A673 (cell line): Measurements from ENCODE around the gene SLC17A7. TPM values are rescaled to one million over a fixed set of nuclear protein-coding genes. Genes with fewer than 3 reads are reported as not detected.

ENCODE experiments used
- Bru-seq: library from RNA; stranded (reverse); fragments of 400-500 nt; gene quantifications from one replicate; lab custom pipeline; 2021; lab: Mats Ljungman, UMichigan
- BruChase-seq, 2 experiments: library from RNA; stranded (reverse); fragments of 400-500 nt; gene quantifications; one replicate each; lab custom pipeline; 2021; lab: Mats Ljungman, UMichigan
- BruUV-seq: library from RNA; stranded (reverse); fragments of 400-500 nt; replicated peaks from 2 replicates; lab custom pipeline; 2021; lab: Mats Ljungman, UMichigan
- CTCF ChIA-PET: fragments of 300-600 bp; sonication (Branson Sonifier 250); formaldehyde crosslinking; loops from one replicate; lab custom pipeline; 2022; ENCODE audit warnings: antibody characterized with exemption; lab: Charles Lee
- POLR2A ChIA-PET: fragments of 300-600 bp; sonication (Branson Sonifier 250); formaldehyde crosslinking; loops from one replicate; lab custom pipeline; 2022; ENCODE audit warnings: antibody characterized with exemption; ENCODE audit not compliant: low non-redundant PET; lab: Charles Lee
- DNase-seq: peaks from one replicate; pipeline ENCODE4 v3.0.0-alpha.2; 2015; ENCODE audit warnings: low spot score
- H3K27ac ChIP-seq: fragments of 200-600 bp; sonication (generic); 2 replicates; pipeline ENCODE4 v1.5.1; 2016; ENCODE audit warnings: mixed run types, low read depth, mild to moderate bottlenecking, mixed read lengths, antibody characterized with exemption, low read length; ENCODE audit not compliant: poor library complexity, severe bottlenecking
- H3K27me3 ChIP-seq: fragments of 200-600 bp; sonication (generic); replicated peaks from 2 replicates; pipeline ENCODE4 v1.6.1; 2017; ENCODE audit warnings: mixed run types, low read depth, mild to moderate bottlenecking, mixed read lengths, antibody characterized with exemption, low read length; ENCODE audit not compliant: insufficient read depth, poor library complexity
- H3K36me3 ChIP-seq: fragments of 200-600 bp; sonication (generic); 2 replicates; pipeline ENCODE4 v1.6.1; 2016; ENCODE audit warnings: mixed run types, mild to moderate bottlenecking, mixed read lengths, antibody characterized with exemption, low read length; ENCODE audit not compliant: insufficient read depth, poor library complexity, severe bottlenecking
- H3K4me1 ChIP-seq: fragments of 200-600 bp; sonication (generic); 2 replicates; pipeline ENCODE4 v1.6.1; 2017; ENCODE audit warnings: mixed run types, mild to moderate bottlenecking, mixed read lengths, antibody characterized with exemption, low read length; ENCODE audit not compliant: insufficient read depth, poor library complexity, severe bottlenecking
- H3K4me3 ChIP-seq: fragments of 200-600 bp; sonication (generic); 2 replicates; pipeline ENCODE4 v1.5.1; 2016; ENCODE audit warnings: low read depth, mixed run types, mild to moderate bottlenecking, mixed read lengths, low read length; ENCODE audit not compliant: poor library complexity, severe bottlenecking
- H3K9me3 ChIP-seq: fragments of 200-600 bp; sonication (generic); 2 replicates; pipeline ENCODE4 v1.6.1; 2016; ENCODE audit warnings: mixed run types, low read depth, mild to moderate bottlenecking, mixed read lengths, antibody characterized with exemption, low read length; ENCODE audit not compliant: poor library complexity, severe bottlenecking
- EZH2 ChIP-seq: fragments of 200-600 bp; sonication (generic); IDR thresholded peaks from 2 replicates; pipeline ENCODE4 v1.6.1; 2017; ENCODE audit warnings: borderline replicate concordance, low read depth, mild to moderate bottlenecking, mixed read lengths, antibody characterized with exemption, low read length; ENCODE audit not compliant: poor library complexity, severe bottlenecking
- intact Hi-C: fragments of 100-400 bp; cut with micrococcal nuclease; formaldehyde crosslinking; loops from one replicate; pipeline ENCODE4 v1.10.0; 2022; ENCODE audit not compliant: unreplicated experiment
- long read RNA-seq: library from polyadenylated mRNA; stranded (forward); transcript quantifications from one replicate; pipeline ENCODE4 v2.0.0, GENCODE V29; 2022
- total RNA-seq: library from RNA; stranded (reverse); gene quantifications from 2 replicates; pipeline ENCODE4 v1.2.3, GENCODE V29; 2021
- TF ChIP-seq, protein P1 (sequence below): fragments of 300-800, 200-600 bp; sonication (generic); conservative IDR thresholded peaks from 2 replicates; pipeline ENCODE4 v1.5.1; 2017; ENCODE audit warnings: low read depth, mild to moderate bottlenecking, antibody characterized with exemption, low read length, moderate library complexity, mixed read lengths

SLC17A7 gene
- total RNA-seq: 1.7 and 1.8 TPM in 2 replicates
- percentile 24 among the genes with signal in this experiment for Bru-seq, nascent RNA
- BruChase-seq, experiment 1, labeled RNA remaining after a 2-hour chase: percentile 34 among the genes with signal in this experiment
- percentile 42 among the genes with signal in this experiment for BruChase-seq, experiment 2, labeled RNA remaining after a 6-hour chase
- long read RNA-seq: 0 reads

DNA sequence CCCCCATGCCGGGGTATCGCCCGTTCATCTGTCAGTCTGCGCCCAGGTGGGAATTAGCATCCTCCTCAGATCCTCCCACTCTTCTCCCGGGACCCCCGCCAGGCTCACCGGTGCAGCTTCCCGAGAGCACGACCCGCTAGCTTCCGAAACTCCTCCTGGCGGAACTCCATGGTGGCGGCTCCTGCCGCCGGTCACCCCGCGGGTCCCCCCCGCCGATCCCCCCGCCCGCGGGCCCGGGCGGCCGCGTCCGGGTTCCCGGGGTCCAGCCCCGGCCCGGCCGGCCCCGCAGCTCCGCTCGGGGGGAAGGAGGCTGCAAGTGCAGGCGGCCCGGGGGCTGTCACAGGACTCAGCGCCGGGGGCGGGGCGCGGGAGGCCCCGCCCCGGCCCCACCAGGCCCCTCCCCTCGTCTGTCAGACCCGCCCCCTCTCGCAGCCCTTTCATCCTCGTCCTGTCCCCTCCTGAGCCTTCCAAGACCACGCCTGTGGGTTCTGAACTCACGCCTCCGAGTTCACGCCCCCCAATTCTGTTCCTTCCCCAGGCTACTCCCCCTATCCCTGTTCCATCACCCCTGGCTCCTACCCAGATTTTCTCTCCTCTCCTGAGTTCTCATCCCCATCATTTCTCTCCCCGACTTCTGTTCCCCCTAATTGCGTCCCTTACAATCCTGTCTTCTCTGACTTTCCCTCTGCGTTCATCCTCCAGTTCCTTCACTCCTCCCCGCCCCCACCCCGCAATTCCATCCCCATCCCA, at the start of gene SLC17A7:
Gene SLC17A7, minus strand, starts transcription at position 318 of the 750 bp plus-strand sequence. Its CDS starts 148 bp downstream, at position 170.
- H3K9me3 ChIP-seq: no peaks in the 10 kb centered on the region
- H3K27ac ChIP-seq: no peak within 1 kb of the TSS
- DNase-seq: peak; percentile 71
- no peak for TF ChIP-seq EZH2
- TF ChIP-seq, protein P1, sequence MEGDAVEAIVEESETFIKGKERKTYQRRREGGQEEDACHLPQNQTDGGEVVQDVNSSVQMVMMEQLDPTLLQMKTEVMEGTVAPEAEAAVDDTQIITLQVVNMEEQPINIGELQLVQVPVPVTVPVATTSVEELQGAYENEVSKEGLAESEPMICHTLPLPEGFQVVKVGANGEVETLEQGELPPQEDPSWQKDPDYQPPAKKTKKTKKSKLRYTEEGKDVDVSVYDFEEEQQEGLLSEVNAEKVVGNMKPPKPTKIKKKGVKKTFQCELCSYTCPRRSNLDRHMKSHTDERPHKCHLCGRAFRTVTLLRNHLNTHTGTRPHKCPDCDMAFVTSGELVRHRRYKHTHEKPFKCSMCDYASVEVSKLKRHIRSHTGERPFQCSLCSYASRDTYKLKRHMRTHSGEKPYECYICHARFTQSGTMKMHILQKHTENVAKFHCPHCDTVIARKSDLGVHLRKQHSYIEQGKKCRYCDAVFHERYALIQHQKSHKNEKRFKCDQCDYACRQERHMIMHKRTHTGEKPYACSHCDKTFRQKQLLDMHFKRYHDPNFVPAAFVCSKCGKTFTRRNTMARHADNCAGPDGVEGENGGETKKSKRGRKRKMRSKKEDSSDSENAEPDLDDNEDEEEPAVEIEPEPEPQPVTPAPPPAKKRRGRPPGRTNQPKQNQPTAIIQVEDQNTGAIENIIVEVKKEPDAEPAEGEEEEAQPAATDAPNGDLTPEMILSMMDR: no peak
- ChIA-PET POLR2A (no interaction called here), CTCF (interaction anchor here (0.7 to 2.2 kb wide), 2 partner anchors 10 to 50 kb away, joined by 3 to 10 read pairs; no protein-coding TSS in a partner anchor)
- H3K27me3 ChIP-seq: peaks cover 36% of the 10 kb centered on the region
- intact Hi-C loops: loop anchor here (5.0 kb wide), 2 partner anchors 214 to 344 kb away; no protein-coding TSS in a partner anchor
- no peaks in the 10 kb centered on the region for H3K36me3 ChIP-seq
- no TSS peak for BruUV-seq
- H3K4me3 ChIP-seq: peak within 1 kb of the TSS; percentile 68
- H3K4me1 ChIP-seq: peaks cover 12% of the 10 kb centered on the region

DNA sequence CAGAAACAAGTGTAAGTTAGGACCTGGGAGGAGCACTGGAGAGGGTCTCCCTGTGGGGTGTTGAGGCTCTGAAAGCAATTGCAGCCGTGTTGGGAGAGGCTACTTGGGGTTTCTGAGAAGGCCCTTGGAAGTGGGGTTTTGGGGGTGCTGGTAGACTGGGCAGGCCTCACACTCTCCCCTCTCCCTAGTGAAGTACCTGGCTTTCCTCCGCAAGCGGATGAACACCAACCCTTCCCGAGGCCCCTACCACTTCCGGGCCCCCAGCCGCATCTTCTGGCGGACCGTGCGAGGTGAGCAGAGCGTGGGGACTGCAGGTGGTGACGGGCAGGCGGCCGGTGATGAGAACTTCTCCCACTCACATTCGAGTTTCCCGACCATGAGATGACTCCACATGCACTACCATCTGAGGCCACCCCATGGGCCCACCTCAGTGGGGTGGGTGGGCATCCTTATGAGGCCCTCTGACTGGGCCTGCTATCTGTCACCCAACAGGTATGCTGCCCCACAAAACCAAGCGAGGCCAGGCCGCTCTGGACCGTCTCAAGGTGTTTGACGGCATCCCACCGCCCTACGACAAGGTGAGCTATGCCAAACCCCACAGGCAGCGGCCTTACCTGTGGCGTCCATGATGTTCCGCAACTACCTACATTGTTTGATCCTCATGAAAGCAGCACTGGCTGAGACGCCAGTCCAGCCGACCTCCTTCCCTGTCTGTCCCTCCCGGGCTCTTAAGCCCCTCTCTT, 49.1 kb upstream of the SLC17A7 start:
- H3K9me3 ChIP-seq: no peaks in the 10 kb centered on the region
- H3K36me3 ChIP-seq: peaks cover 54% of the 10 kb centered on the region
- H3K4me1 ChIP-seq: peaks cover 16% of the 10 kb centered on the region
- no TSS peak for BruUV-seq
- no peak for DNase-seq
- ChIA-PET POLR2A (no interaction called here), CTCF (interaction anchor here (0.6 kb wide), 1 partner anchor 20 kb away, joined by 4 read pairs; no protein-coding TSS in a partner anchor)
- no peaks in the 10 kb centered on the region for H3K27me3 ChIP-seq
- H3K27ac ChIP-seq: peak overlapping the region; percentile 97
- peak overlapping the region; percentile 83 for H3K4me3 ChIP-seq
- intact Hi-C loops: loop anchor here (10.0 kb wide), 1 partner anchor 384 kb away; the partner anchor contains the start of genes AKT1S1 and TBC1D17
- TF ChIP-seq, protein P1: no peak
- TF ChIP-seq EZH2: no peak

DNA sequence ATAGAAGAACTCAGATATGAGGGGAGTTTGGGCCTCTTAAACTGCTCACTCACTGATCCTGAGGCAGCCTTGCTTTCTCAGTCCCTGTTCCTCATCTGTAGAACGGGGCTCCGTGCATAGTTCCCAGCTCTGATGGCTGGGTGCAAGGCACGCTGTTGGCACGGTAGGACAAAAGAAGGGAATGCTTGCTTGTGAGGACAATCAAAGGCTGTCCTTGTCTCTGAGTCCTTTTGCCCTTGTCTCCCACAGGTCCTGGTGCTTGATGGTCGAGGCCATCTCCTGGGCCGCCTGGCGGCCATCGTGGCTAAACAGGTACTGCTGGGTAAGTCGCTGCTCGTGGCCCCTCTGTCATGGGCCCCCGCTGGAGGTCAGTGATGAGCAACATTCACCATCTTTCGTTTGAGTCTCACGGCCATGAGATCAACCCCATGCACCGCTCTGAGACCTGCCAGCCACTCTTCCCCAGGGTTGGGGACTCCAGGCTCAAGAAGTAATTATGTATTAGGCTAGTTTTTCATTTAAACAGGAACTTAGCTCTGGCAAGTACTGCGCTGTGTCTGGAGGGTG, 48.4 kb upstream of the SLC17A7 start:
- peak overlapping the region; percentile 97 for H3K27ac ChIP-seq
- CTCF ChIA-PET: no interaction called here
- no TSS peak for BruUV-seq
- intact Hi-C loops: loop anchor here (10.0 kb wide), 1 partner anchor 385 kb away; the partner anchor contains the start of genes AKT1S1 and TBC1D17
- no peaks in the 10 kb centered on the region for H3K9me3 ChIP-seq
- DNase-seq: no peak
- no peak for TF ChIP-seq EZH2
- TF ChIP-seq, protein P1: peak; percentile 39
- H3K4me1 ChIP-seq: peaks cover 16% of the 10 kb centered on the region
- POLR2A ChIA-PET: no interaction called here
- no peaks in the 10 kb centered on the region for H3K27me3 ChIP-seq
- H3K36me3 ChIP-seq: peaks cover 54% of the 10 kb centered on the region
- peak overlapping the region; percentile 83 for H3K4me3 ChIP-seq
